Activated CD8-positive, alpha-beta memory T cell treated with anti-CD3 and anti-CD28 coated beads, Interleukin-2, amount 50 U/mL, for 1 hour (primary cell): Measurements from ENCODE around the gene RIPPLY2.
"Not testable (repeated sequence)": the region's sequence is repeated elsewhere in the genome, so short reads cannot be mapped to it uniquely, and the experiment has no call there.

Experiments
- DNase-seq: peaks from one replicate; pipeline ENCODE4 v3.0.0-alpha.2; 2020; ENCODE audit errors: extremely low read depth

RIPPLY2 gene, protein sequence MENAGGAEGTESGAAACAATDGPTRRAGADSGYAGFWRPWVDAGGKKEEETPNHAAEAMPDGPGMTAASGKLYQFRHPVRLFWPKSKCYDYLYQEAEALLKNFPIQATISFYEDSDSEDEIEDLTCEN

GRCh38 chr6:83853178-83854000 is at the start of gene RIPPLY2:
RIPPLY2 (plus strand) TSS chr6:83853360; CDS start chr6:83853417, 57 bp downstream.
- no peak for DNase-seq

GRCh38 chr6:83803492-83803891 is 49.7 kb upstream of the RIPPLY2 start:
- DNase-seq: not testable (repeated sequence)

- DNase-seq: no peak
Observed at GRCh38 chr6:83804886-83805285, 48.3 kb upstream of the RIPPLY2 start.

DNA sequence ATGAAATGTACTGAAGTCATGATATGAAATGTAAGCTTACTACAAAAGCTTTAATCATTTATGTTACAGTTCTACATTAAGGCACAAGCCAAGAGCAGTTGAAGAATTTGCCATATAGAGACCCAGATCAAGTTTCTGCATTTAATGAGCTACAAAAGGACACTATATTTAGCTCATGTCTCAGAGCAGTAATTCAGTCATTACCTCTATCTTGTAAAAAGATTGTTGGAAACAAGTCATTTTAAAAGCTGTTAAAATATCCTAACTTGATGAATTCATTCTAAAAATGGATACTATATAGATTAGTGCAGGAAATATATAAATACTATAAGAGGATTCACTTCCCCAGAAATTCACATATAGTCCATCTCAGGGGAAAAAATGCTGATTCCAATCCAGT is 45.2 kb upstream of the RIPPLY2 start:
- no peak for DNase-seq

DNA sequence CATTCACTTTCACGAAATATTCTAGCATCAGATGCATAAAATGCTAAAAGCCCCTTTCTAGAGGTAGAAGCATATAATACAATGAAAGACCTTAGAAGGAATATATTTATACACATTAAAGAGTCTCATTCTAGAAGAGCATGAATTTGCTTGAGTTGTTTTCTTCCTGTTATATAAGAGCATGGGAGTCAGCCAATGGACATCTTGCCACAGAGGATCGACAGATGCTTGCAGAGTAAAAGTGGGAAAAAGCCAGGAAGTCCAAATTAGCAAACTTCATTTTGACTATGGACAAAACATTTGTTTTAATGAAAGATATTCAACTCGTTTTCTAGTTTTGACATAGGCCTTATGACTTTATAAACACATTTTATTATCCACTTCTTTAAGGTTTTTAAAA is 44.2 kb upstream of the RIPPLY2 start:
- no peak for DNase-seq

- DNase-seq: no peak
Observed at GRCh38 chr6:83812595-83812994, 40.6 kb upstream of the RIPPLY2 start.

DNA sequence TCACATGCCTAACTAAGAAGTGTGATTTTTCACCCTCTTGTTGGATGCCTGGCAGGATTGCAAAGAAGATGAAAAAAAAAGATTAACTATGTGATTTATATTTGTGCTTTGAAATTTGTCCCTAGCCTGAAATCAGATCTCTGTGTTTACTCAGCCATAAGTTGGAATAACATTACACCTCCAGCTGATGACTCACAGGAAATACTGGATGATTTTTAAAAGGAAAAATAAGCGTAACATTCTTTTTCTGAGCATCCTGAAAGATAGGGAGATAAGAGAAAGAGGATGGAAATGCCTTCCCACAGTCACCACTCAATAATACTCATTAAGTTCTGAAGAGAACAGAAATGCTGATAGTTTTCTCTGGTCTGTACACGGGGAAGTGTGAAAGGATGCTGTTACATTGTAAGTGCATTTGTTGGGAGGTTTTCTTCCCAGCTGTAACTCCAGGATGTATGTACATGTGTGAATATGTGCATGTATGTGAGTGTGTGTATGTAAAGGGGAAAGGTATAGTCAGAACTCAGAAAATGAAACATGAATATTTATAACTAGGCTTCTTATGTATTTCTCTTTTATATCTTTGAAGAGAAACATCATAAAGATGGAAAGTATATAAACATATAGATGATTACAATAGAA is 37.4 kb upstream of the RIPPLY2 start:
- no peak for DNase-seq

DNA sequence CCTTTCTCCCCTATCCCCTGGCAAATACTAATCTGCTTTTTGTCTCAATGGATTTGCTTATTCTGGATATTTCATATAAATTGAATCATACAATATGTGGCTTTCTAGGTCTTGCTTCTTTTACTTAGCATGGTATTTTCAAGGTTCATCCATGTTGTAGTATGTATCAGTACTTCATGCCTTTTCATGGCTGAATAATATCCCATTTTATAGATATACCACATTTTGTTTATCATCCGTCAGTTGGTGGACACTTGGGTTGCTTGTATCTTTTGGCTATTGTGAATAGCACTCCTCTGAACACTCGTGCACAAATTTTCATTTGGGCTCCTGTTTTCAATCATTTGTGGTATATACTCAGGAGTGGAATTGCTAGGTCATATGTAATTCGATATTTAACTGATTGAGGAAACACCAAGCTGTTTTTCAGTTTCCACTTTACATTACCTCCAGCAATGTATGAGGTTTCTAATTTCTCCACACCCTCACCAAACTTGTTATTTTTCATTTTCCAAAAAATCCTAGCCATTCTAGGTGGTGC is 30.5 kb upstream of the RIPPLY2 start:
- DNase-seq: no peak

DNA sequence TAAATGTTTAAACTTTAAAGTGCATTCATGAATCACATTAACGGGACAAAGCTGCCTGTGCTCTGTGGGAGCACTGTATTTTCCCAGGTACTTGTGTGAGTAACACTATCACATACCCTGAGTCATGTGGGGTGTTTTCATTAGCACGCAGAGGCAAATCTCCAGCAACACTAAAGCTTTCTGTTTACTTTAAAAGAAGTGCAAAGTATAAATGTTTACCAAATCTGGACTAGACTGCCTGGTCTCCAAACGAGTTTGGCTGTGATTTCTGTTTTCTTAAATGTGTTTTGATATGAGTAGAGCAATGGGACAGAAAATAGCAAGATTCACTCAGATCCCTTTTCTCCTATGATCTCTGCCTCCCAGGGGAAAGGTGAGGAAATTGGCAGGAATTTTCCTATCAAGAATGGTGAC is 28.8 kb upstream of the RIPPLY2 start:
- no peak for DNase-seq

GRCh38 chr6:83824831-83825230 is 28.3 kb upstream of the RIPPLY2 start:
- no peak for DNase-seq

DNA sequence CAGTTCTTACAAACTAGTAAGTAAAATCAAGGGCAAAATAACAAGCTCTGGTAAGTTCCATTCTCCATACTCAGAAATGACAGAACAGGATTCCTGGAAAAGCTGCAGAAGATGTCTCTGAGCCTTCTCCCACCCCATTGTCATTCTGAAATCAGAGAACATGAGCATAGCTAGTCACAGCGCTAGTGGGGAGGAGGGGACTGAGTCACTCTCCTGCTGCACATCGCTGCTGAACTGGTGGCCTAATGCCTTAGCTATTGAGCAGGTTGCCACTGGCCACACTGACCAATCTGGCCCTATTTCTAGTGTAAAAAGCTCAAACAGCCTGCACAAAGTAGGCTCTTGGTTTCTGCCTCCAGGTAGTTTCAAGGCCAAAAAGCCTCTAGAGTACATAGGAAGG is 26.1 kb upstream of the RIPPLY2 start:
- DNase-seq: no peak

DNA sequence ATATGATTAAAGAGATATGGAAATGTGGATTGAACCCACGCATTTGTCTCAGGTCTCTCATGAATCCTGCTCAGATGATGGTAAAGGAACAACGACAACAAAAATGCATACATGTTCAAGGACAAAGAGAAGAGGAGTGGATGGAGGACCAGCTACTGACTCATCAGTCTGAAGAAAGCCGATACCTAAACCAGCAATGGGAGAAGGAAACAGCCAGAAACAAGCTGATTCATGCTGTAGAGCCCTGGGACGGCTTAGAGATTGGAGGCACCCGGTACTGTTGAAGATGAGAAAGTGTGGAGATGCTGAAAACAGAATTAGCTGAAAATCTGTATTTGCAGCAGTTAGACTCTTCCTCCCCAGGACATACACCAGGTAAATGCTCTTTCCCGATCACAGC is 14.4 kb upstream of the RIPPLY2 start:
- DNase-seq: no peak

GRCh38 chr6:83844170-83844569 is 9.0 kb upstream of the RIPPLY2 start:
- DNase-seq: no peak

GRCh38 chr6:83846291-83846690 is 6.9 kb upstream of the RIPPLY2 start:
- DNase-seq: no peak

GRCh38 chr6:83847179-83847578 is 6.0 kb upstream of the RIPPLY2 start:
- no peak for DNase-seq

GRCh38 chr6:83849127-83849526 is 4.0 kb upstream of the RIPPLY2 start:
- DNase-seq: no peak

- no peak for DNase-seq
Observed at GRCh38 chr6:83849610-83850009, 3.5 kb upstream of the RIPPLY2 start.

GRCh38 chr6:83852528-83853177 is 507 bp upstream of the RIPPLY2 start:
- no peak for DNase-seq

DNA sequence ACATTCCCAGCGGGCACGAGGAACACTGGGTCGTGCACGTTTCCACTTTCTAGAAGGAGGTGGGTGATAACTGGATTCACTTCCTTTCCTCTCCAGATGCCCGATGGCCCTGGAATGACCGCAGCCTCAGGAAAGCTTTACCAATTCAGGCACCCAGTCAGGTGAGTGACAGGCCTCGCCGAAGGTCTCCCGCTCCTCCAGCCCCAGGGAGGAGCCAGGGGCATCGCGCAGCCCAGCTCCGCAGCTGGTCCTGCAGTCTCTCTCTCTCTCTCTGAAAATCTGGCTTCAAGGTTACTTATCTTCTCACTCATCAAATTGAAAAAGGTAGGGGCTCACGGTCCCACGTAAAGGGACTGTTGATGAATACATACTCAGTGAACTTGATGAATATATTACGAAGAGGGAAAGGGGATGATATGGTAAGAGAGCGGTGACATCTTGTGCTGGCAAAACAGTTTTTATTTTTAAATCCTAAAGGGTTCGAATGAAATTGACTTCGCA is 891 bp downstream of the RIPPLY2 start:
- DNase-seq: no peak

DNA sequence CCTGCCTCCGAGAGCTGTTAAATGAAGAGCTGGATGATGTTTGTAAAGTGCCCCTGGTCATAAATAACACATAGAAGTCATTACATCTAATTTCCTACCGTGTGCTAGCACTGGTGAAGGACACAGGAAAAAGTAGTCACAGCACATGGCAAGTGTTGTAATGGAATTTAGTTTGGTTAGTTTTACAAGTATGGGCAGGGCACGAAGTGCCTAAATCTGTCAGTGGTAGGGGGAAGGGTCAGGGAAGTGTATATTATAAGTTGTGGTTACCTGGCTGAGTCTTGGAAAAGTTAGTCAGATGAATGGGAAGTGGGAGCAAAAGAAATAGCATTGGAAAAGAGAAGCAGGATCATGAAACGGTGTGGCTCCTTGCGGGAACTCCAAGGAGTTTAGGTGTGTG is 1.6 kb downstream of the RIPPLY2 start:
- DNase-seq: no peak

DNA sequence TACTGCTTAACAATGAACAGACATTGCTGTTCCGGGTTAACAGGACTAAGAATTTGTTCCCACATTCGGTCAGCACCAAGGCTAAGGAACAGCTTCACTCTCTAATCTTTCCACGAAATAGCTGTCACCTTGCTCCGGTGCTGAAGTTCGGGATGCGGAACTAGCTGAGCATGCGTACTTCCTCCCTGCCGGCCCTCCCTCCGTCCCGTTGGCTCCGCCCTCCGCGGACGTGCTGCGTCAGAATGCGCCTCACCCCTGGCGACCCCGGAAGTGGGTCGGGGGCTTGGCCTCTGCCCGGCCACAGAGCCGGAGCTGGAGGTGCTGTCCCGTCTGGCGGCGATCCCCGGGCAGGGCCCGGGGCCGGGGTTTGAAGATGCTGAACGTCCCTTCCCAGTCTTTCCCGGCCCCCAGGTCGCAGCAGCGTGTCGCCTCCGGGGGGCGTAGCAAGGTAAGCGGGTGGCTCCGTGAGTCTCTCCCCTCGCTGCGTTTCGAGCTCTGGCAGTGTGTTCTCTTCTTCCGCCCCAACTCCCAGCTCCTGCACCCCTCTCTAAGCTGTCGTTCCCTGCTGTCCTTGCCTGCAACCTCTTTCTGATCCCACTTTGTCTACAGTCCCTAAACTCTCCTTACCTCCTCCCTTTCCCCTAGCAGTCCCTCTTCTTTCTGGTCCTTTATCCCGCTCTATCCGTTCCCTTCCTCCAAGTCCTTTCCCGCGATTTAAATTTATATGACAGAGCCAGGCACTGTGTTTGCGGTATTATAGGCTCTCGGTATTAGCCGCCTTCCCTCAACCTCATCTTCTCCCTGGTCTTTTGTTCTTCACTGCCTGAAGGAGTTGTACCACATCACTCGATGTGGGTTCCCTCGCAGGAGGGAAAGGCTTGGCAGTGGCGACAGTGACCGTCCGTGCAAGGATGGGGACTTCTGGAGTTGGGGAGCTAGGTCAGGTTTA is 6.5 kb downstream of the RIPPLY2 start, which contains the start of gene CYB5R4:
TSS of gene CYB5R4 (plus strand) at position 280 of the 949 bp plus-strand sequence. CDS start at position 374, 94 bp downstream.
- DNase-seq: peak; percentile 64
